AG10803 (cell line): ENCODE measurements around the gene CAV2.

ENCODE experiments used
- DNase-seq: peaks from one replicate; pipeline ENCODE4 v3.0.0; 2010; ENCODE audit warnings: low read depth
- H3K4me3 ChIP-seq: 2 replicates; pipeline ENCODE4 v1.5.1; 2011; ENCODE audit warnings: mild to moderate bottlenecking, low read length, control low read depth
- TF ChIP-seq, protein P1 (sequence below): conservative IDR thresholded peaks from 2 replicates; pipeline ENCODE4 v1.5.1; 2011; ENCODE audit warnings: mild to moderate bottlenecking, low read length, control low read depth, inconsistent platforms

CAV2 gene

GRCh38 chr7:116549370-116549769 is 49.8 kb downstream of the CAV2 start:
- no peak overlapping the region for H3K4me3 ChIP-seq
- TF ChIP-seq, protein P1, sequence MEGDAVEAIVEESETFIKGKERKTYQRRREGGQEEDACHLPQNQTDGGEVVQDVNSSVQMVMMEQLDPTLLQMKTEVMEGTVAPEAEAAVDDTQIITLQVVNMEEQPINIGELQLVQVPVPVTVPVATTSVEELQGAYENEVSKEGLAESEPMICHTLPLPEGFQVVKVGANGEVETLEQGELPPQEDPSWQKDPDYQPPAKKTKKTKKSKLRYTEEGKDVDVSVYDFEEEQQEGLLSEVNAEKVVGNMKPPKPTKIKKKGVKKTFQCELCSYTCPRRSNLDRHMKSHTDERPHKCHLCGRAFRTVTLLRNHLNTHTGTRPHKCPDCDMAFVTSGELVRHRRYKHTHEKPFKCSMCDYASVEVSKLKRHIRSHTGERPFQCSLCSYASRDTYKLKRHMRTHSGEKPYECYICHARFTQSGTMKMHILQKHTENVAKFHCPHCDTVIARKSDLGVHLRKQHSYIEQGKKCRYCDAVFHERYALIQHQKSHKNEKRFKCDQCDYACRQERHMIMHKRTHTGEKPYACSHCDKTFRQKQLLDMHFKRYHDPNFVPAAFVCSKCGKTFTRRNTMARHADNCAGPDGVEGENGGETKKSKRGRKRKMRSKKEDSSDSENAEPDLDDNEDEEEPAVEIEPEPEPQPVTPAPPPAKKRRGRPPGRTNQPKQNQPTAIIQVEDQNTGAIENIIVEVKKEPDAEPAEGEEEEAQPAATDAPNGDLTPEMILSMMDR = no peak
- DNase-seq = no peak

GRCh38 chr7:116551692-116552091 is 52.2 kb downstream of the CAV2 start:
- TF ChIP-seq, protein P1 = no peak
- H3K4me3 ChIP-seq = no peak overlapping the region
- DNase-seq = no peak

DNA sequence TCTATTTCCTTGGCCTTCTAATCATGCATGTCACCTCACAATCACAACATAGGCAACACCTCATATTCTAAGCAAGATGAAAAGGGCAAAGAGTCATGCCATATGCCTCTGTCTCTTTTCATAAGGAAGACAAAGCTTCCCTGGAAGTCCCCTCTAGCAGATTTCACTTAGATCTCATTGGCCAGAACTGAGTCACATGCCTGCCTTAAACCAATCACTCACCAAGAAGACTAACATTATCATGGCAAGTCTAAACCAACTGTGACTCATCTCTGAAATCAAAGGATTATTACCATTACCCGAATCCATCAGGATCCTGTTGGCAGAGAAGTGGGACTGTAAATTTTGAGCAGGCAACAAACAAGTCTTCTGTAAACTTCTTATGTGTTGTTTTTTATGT is 53.1 kb downstream of the CAV2 start:
- H3K4me3 ChIP-seq = no peak overlapping the region
- DNase-seq = no peak
- TF ChIP-seq, protein P1 = no peak

- TF ChIP-seq, protein P1 = no peak
- DNase-seq = no peak
- no peak overlapping the region for H3K4me3 ChIP-seq
Measured at GRCh38 chr7:116553168-116553964, 53.8 kb downstream of the CAV2 start.

- no peak overlapping the region for H3K4me3 ChIP-seq
- TF ChIP-seq, protein P1 = no peak
- no peak for DNase-seq
Measured at GRCh38 chr7:116554436-116554835, 54.9 kb downstream of the CAV2 start.

- DNase-seq = no peak
- H3K4me3 ChIP-seq = no peak overlapping the region
- TF ChIP-seq, protein P1 = no peak
Measured at GRCh38 chr7:116554911-116555310, 55.4 kb downstream of the CAV2 start.

- TF ChIP-seq, protein P1 = no peak
- H3K4me3 ChIP-seq = no peak overlapping the region
- DNase-seq = no peak
Measured at GRCh38 chr7:116557066-116557585, 57.6 kb downstream of the CAV2 start.
